ENCODE data around the gene ODAD4. TPM values are rescaled to one million over a fixed set of nuclear protein-coding genes. Genes with fewer than 3 reads are reported as not detected.

ODAD4 gene
- total RNA-seq, 1 experiment from 2014 or later = 0.98 TPM

DNA sequence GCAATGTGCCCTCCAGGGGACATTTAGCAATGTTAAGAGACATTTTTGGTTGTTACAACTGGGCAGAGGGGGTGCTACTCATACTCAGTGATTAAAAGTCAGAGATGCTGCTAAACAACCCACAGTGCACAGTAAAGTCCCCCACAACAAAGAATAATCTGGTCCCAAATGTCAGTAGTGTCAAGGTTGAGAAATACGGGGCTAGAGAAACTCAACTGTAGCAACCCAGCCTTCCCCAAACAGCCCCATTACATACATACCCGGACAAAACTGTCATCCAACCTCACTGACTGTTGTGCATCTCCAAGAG, 66.4 kb downstream of the ODAD4 start:
- Histone ChIP-seq H3K27me3 (ENCODE audit: insufficient read depth, low read length) (no peaks in the 10 kb centered on the region), H3K9me3 (ENCODE audit: control insufficient read depth in 1 of 2, insufficient read depth in 1 of 2, low read depth in 1 of 2, low read length in 2 of 2) (no peaks in the 10 kb centered on the region), H3K36me3 (ENCODE audit: control insufficient read depth in 1 of 2, insufficient read depth in 2 of 2, low read length in 2 of 2) (peaks cover 43 to 60% of the 10 kb centered on the region in 2 experiments), H3K27ac (ENCODE audit: low read depth, low read length) (peak overlapping the region; percentile 45; the same call in 1 of the 2 replicates), H3K4me2 (ENCODE audit: low read length) (peak overlapping the region; percentile 81), H3K9me2 (ENCODE audit: insufficient read depth) (no peaks in the 10 kb centered on the region), H4K20me1 (ENCODE audit: insufficient read depth) (peaks cover 24% of the 10 kb centered on the region; the same call in 1 of the 2 replicates), H3K4me1 (ENCODE audit: control insufficient read depth in 1 of 2, insufficient read depth in 2 of 2, low read length in 2 of 2) (peaks cover 20 to 31% of the 10 kb centered on the region in 2 experiments), H3K79me2 (ENCODE audit: insufficient read depth, low read length) (peaks cover 35% of the 10 kb centered on the region), H3K9ac (ENCODE audit: low read length) (peak overlapping the region; percentile 34), H2AFZ (ENCODE audit: low read depth, low read length, poor library complexity, severe bottlenecking) (no peak overlapping the region), H3K4me3 (replicated peaks in 1 of 2; ENCODE audit: low read depth in 1 of 2, low read length in 2 of 2) (peak overlapping the region in 1 of 2 experiments; percentile 36; a peak in 2 of 4 replicates)
- ChIA-PET POLR2A (interaction anchor here (0.9 kb wide), 2 partner anchors 18 to 23 kb away, joined by 3 read pairs; partner anchors contain the start of gene NKIRAS2), RAD21 (ENCODE audit: low non-redundant PET in 1 of 2, low total read pairs in 2 of 2, uncharacterized antibody in 2 of 2, unreplicated experiment in 2 of 2) (no interaction called here), CTCF (no interaction called here)
- ATAC-seq (peak; percentile 24; the same call in 1 of the 2 replicates), DNase-seq (ENCODE audit: low read depth, low spot score) (no peak)
- TF ChIP-seq ELF1 (IDR thresholded peaks at IDR 0.05; ENCODE audit: borderline replicate concordance, low read depth) = no peak
- no peak for TF ChIP-seq FOSL1 (IDR thresholded peaks at IDR 0.05; ENCODE audit: low read depth)
- TF ChIP-seq, protein P1, sequence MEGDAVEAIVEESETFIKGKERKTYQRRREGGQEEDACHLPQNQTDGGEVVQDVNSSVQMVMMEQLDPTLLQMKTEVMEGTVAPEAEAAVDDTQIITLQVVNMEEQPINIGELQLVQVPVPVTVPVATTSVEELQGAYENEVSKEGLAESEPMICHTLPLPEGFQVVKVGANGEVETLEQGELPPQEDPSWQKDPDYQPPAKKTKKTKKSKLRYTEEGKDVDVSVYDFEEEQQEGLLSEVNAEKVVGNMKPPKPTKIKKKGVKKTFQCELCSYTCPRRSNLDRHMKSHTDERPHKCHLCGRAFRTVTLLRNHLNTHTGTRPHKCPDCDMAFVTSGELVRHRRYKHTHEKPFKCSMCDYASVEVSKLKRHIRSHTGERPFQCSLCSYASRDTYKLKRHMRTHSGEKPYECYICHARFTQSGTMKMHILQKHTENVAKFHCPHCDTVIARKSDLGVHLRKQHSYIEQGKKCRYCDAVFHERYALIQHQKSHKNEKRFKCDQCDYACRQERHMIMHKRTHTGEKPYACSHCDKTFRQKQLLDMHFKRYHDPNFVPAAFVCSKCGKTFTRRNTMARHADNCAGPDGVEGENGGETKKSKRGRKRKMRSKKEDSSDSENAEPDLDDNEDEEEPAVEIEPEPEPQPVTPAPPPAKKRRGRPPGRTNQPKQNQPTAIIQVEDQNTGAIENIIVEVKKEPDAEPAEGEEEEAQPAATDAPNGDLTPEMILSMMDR (IDR thresholded peaks at IDR 0.05 in 2 of 3, conservative IDR thresholded peaks at IDR 0.05 in 1 of 3; ENCODE audit: borderline replicate concordance in 1 of 3, insufficient read depth in 1 of 3, low read depth in 2 of 3, low read length in 2 of 3) = no peak
- TF ChIP-seq CEBPB (IDR thresholded peaks at IDR 0.05; ENCODE audit: low read depth) = no peak
- no peak for TF ChIP-seq CBX3 (IDR thresholded peaks at IDR 0.05; ENCODE audit: low read depth)
- no peak for TF ChIP-seq POLR2A (IDR thresholded peaks at IDR 0.05; ENCODE audit: borderline replicate concordance, extremely low read depth, insufficient read depth, insufficient read length)
- no peak for TF ChIP-seq EZH2 (IDR thresholded peaks at IDR 0.05)
- TF ChIP-seq EZH2phosphoT487 (IDR thresholded peaks at IDR 0.05; ENCODE audit: borderline replicate concordance) = no peak
- no peak for TF ChIP-seq ZFX (IDR thresholded peaks at IDR 0.05)
- TF ChIP-seq JUND (IDR thresholded peaks at IDR 0.05) = no peak
- TF ChIP-seq, protein P2, sequence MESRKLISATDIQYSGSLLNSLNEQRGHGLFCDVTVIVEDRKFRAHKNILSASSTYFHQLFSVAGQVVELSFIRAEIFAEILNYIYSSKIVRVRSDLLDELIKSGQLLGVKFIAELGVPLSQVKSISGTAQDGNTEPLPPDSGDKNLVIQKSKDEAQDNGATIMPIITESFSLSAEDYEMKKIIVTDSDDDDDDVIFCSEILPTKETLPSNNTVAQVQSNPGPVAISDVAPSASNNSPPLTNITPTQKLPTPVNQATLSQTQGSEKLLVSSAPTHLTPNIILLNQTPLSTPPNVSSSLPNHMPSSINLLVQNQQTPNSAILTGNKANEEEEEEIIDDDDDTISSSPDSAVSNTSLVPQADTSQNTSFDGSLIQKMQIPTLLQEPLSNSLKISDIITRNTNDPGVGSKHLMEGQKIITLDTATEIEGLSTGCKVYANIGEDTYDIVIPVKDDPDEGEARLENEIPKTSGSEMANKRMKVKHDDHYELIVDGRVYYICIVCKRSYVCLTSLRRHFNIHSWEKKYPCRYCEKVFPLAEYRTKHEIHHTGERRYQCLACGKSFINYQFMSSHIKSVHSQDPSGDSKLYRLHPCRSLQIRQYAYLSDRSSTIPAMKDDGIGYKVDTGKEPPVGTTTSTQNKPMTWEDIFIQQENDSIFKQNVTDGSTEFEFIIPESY (IDR thresholded peaks at IDR 0.05; ENCODE audit: extremely low read depth, insufficient replicate concordance, low read length) = no peak
- no peak for TF ChIP-seq EGR1 (IDR thresholded peaks at IDR 0.05; ENCODE audit: low read depth)
- TF ChIP-seq SIN3A (IDR thresholded peaks at IDR 0.05; ENCODE audit: low read depth) = no peak
- TF ChIP-seq YY1 (IDR thresholded peaks at IDR 0.05; ENCODE audit: extremely low read depth, insufficient replicate concordance, low read depth, low read length) = no peak
- TF ChIP-seq, protein P3, sequence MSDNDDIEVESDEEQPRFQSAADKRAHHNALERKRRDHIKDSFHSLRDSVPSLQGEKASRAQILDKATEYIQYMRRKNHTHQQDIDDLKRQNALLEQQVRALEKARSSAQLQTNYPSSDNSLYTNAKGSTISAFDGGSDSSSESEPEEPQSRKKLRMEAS (IDR thresholded peaks at IDR 0.05) = no peak
- TF ChIP-seq POLR2AphosphoS5 (IDR thresholded peaks at IDR 0.05; ENCODE audit: low read depth, low read length) = no peak
- BruUV-seq (replicated peaks) = no TSS peak
- intact Hi-C loops (cut with micrococcal nuclease) = no loop called here
